Inflammatory macrophage (primary cell): Measurements from ENCODE around the gene ADAMTS18.

Source experiments
- DNase-seq, 2 donors: peaks; one replicate each; pipeline ENCODE4 v3.0.0-alpha.2; 2020 to 2022

Gene ADAMTS18

GRCh38 chr16:77393955-77394354 is 40.9 kb downstream of the ADAMTS18 start:
- DNase-seq = no peak

GRCh38 chr16:77387815-77388209 is 47.0 kb downstream of the ADAMTS18 start:
- no peak for DNase-seq

- DNase-seq = no peak
Observed at GRCh38 chr16:77386831-77387814, 47.7 kb downstream of the ADAMTS18 start.

- no peak for DNase-seq
Observed at GRCh38 chr16:77385481-77385880, 49.4 kb downstream of the ADAMTS18 start.

GRCh38 chr16:77383606-77384187 is 51.1 kb downstream of the ADAMTS18 start:
- DNase-seq = no peak

- DNase-seq = no peak
Observed at GRCh38 chr16:77376358-77376757, 58.5 kb downstream of the ADAMTS18 start.

- DNase-seq = no peak
Observed at GRCh38 chr16:77375396-77375795, 59.4 kb downstream of the ADAMTS18 start.

- no peak for DNase-seq
Observed at GRCh38 chr16:77374384-77374783, 60.5 kb downstream of the ADAMTS18 start.

GRCh38 chr16:77373726-77374125 is 61.1 kb downstream of the ADAMTS18 start:
- no peak for DNase-seq

- no peak for DNase-seq
Observed at GRCh38 chr16:77364770-77365169, 70.1 kb downstream of the ADAMTS18 start.

GRCh38 chr16:77359065-77359502 is 75.8 kb downstream of the ADAMTS18 start:
- DNase-seq = no peak

- no peak for DNase-seq
Observed at GRCh38 chr16:77353587-77354263, 81.1 kb downstream of the ADAMTS18 start.

GRCh38 chr16:77344341-77344740 is 90.5 kb downstream of the ADAMTS18 start:
- no peak for DNase-seq

GRCh38 chr16:77336637-77337036 is 98.2 kb downstream of the ADAMTS18 start:
- no peak for DNase-seq

GRCh38 chr16:77335652-77336234 is 99.1 kb downstream of the ADAMTS18 start:
- DNase-seq = no peak

- DNase-seq = no peak
Observed at GRCh38 chr16:77332792-77333191, 102.0 kb downstream of the ADAMTS18 start.

- no peak for DNase-seq
Observed at GRCh38 chr16:77331802-77332586, 102.8 kb downstream of the ADAMTS18 start.

- DNase-seq = no peak
Observed at GRCh38 chr16:77331043-77331442, 103.8 kb downstream of the ADAMTS18 start.

- DNase-seq = no peak
Observed at GRCh38 chr16:77330332-77331042, 104.3 kb downstream of the ADAMTS18 start.

GRCh38 chr16:77328768-77329167 is 106.1 kb downstream of the ADAMTS18 start:
- no peak for DNase-seq

GRCh38 chr16:77328274-77328673 is 106.6 kb downstream of the ADAMTS18 start:
- no peak for DNase-seq
